ENCODE data around the gene TSHZ2. TPM values are rescaled to one million over a fixed set of nuclear protein-coding genes. Genes with fewer than 3 reads are reported as not detected.

The TSHZ2 gene
- total RNA-seq, 5 donors from 2014 or later (not counting 1 experiment from before 2014, with no cell fraction given): 20.2 to 42.9 (median 25.8) TPM

DNA sequence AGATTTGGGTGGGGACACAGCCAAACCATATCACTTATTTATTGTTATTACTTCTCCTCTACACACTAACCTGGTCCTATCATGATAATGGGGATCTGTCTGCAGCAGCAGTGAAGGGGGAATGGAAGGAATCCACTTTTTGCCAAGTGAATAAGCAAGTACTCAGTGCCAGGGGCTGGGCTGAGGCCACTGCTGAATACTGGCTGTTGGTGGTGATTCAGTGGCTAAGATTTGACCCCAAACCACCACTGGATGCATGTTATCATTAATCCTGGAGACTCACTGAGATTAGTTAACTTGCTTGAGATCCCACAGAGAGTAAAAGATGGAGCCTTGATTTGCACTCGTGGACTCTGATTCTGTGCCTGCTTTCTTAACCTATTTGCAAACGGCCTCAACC, 127.7 kb downstream of the TSHZ2 start:
- CTCF ChIA-PET: no interaction called here

DNA sequence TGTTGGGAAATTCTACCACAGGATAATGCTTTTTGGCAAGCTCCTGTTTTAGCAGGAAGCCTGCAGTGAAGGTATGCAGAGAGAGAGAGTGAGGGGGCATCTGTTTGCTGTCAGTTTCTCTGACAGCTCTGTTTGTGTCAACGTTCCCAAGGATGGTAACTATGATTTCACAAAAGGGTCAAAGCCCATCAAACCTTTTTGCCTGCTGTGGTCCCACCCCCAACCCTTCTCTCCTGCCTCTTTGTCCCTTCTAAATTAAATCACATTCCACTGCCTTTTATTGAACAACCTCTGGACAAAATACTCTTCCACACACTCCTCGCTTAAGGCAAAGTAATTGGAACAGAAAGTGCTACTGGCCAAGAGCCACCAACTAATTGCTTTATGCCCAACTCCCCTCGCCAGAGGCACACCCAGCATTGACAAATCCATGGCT, 128.3 kb downstream of the TSHZ2 start:
- no peaks in the 10 kb centered on the region for H3K9me3 Mint-ChIP-seq
- peaks cover 19% of the 10 kb centered on the region for H3K36me3 Mint-ChIP-seq
- H3K4me3 Mint-ChIP-seq: no peak overlapping the region
- peaks cover 0 to 8% (median 0%) of the 10 kb centered on the region in 3 donors for H3K4me1 Mint-ChIP-seq
- no peak overlapping the region for H3K4me3 ChIP-seq (ENCODE audit: control insufficient read depth in 1 of 2, extremely low read depth in 1 of 2, low read length in 1 of 2)
- DNase-seq: no peak
- 42% methylated on average over 2 of the region's 3 CpGs for WGBS (ENCODE audit: insufficient coverage)
- no peaks in the 10 kb centered on the region for H3K4me1 ChIP-seq (ENCODE audit: control insufficient read depth in 1 of 2, extremely low read depth in 1 of 2, insufficient read depth in 2 of 2, low read length in 2 of 2)
- POLR2A ChIA-PET: no interaction called here
- no peak overlapping the region for H3K27ac ChIP-seq (ENCODE audit: low read length)
- H3K36me3 ChIP-seq (ENCODE audit: control insufficient read depth in 2 of 2, extremely low read depth in 1 of 2, insufficient read depth in 1 of 2, low read length in 1 of 2): no peaks in the 10 kb centered on the region
- H3K27me3 ChIP-seq (replicated peaks in 1 of 2; ENCODE audit: control insufficient read depth in 2 of 2, extremely low read depth in 1 of 2, insufficient read depth in 2 of 2, low read length in 1 of 2): no peaks in the 10 kb centered on the region
- CTCF ChIA-PET: no interaction called here
- no peak for ATAC-seq (replicated peaks in 1 of 4)
- H3K9me3 ChIP-seq: no peaks in the 10 kb centered on the region
- peaks cover 0 to 4% of the 10 kb centered on the region in 2 donors for H3K27me3 Mint-ChIP-seq
- no peak overlapping the region for H3K27ac Mint-ChIP-seq

More for the DNA sequence above, 127.7 kb downstream of the TSHZ2 start:
- H3K4me1 ChIP-seq (ENCODE audit: control insufficient read depth in 1 of 2, extremely low read depth in 1 of 2, insufficient read depth in 2 of 2, low read length in 2 of 2): no peaks in the 10 kb centered on the region
- POLR2A ChIA-PET: no interaction called here
- no peak overlapping the region for H3K27ac ChIP-seq (ENCODE audit: low read length)
- H3K36me3 ChIP-seq (ENCODE audit: control insufficient read depth in 2 of 2, extremely low read depth in 1 of 2, insufficient read depth in 1 of 2, low read length in 1 of 2): no peaks in the 10 kb centered on the region
- DNase-seq (no peak), ATAC-seq (replicated peaks in 1 of 4) (no peak)
- Mint-ChIP-seq H3K4me3 (no peak overlapping the region), H3K36me3 (peaks cover 20% of the 10 kb centered on the region), H3K27me3 (peaks cover 0 to 4% of the 10 kb centered on the region in 2 donors), H3K4me1 (peaks cover 0 to 8% (median 0%) of the 10 kb centered on the region in 3 donors), H3K27ac (no peak overlapping the region), H3K9me3 (no peaks in the 10 kb centered on the region)
- no peaks in the 10 kb centered on the region for H3K27me3 ChIP-seq (replicated peaks in 1 of 2; ENCODE audit: control insufficient read depth in 2 of 2, extremely low read depth in 1 of 2, insufficient read depth in 2 of 2, low read length in 1 of 2)
- 100% methylated on average over 1 of the region's 2 CpGs for WGBS (ENCODE audit: insufficient coverage)
- H3K9me3 ChIP-seq: no peaks in the 10 kb centered on the region
- H3K4me3 ChIP-seq (ENCODE audit: control insufficient read depth in 1 of 2, extremely low read depth in 1 of 2, low read length in 1 of 2): no peak overlapping the region

DNA sequence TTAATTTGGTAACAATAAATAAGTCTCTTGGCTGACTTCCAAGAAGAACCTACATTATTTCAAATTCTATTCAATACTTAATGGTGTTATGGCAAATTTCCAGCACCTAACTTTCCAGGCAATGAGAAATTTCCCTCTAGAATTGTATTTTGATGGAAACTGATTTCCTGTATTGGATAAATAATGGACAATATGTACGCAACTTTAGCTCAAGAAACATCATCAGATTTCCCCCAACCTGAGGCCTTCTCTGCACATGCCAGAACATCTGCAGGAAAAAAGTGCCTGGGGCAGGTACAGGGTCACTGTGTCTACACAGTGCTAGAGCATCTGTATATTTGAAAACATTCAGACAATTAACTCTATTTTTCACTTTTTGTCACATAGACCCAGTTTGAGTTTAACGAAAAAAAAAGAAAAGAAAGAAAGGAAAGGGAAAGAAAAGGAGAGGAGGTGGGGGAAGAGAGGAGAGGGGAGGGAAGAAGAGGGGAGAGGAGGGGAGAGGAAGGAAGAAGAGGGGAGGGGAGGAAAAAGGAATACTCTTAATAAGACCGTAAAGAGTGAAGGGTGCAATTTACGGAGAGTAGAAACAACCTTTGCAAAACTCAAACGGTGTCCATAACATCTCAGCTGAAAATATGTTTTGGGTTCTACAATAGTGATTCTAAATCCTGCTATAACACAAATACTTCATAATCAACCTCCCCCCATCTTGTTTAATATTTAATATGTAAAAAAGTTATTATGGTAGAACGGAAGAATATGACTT, 130.0 kb downstream of the TSHZ2 start:
- Histone ChIP-seq H3K27ac (ENCODE audit: low read length) (no peak overlapping the region), H3K36me3 (ENCODE audit: control insufficient read depth in 2 of 2, extremely low read depth in 1 of 2, insufficient read depth in 1 of 2, low read length in 1 of 2) (no peaks in the 10 kb centered on the region), H3K9me3 (no peaks in the 10 kb centered on the region), H3K27me3 (replicated peaks in 1 of 2; ENCODE audit: control insufficient read depth in 2 of 2, extremely low read depth in 1 of 2, insufficient read depth in 2 of 2, low read length in 1 of 2) (no peaks in the 10 kb centered on the region), H3K4me1 (ENCODE audit: control insufficient read depth in 1 of 2, extremely low read depth in 1 of 2, insufficient read depth in 2 of 2, low read length in 2 of 2) (no peaks in the 10 kb centered on the region), H3K4me3 (ENCODE audit: control insufficient read depth in 1 of 2, extremely low read depth in 1 of 2, low read length in 1 of 2) (no peak overlapping the region)
- Mint-ChIP-seq H3K4me1 (peaks cover 0 to 8% (median 0%) of the 10 kb centered on the region in 3 donors), H3K9me3 (no peaks in the 10 kb centered on the region), H3K27me3 (peaks cover 0 to 4% of the 10 kb centered on the region in 2 donors), H3K4me3 (no peak overlapping the region), H3K27ac (no peak overlapping the region), H3K36me3 (peaks cover 21% of the 10 kb centered on the region)
- DNase-seq: no peak
- WGBS (ENCODE audit: insufficient coverage): no CpG with 5 or more reads among the region's 6 CpGs
- CTCF ChIA-PET: no interaction called here
- POLR2A ChIA-PET: no interaction called here
- ATAC-seq (replicated peaks in 1 of 4): no peak

DNA sequence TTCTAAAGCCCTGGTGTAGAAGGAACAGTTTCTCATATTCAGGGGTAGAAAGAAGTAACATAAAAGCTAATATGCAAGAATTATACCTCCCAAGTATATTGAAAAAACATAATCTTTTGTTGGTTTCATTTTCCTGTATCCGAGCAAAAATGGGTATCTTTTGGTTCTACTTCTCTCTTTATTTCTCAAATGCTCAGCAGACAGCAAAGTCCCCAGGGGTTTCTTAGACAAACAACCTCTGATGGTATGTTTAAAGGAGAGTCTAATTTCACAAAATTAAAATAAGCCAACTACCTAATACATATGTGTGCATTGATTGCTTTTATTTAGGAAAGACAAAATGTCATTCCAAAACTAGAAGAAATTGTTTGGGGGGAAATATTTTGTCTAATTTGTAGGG, 131.0 kb downstream of the TSHZ2 start:
- H3K36me3 Mint-ChIP-seq: peaks cover 25% of the 10 kb centered on the region
- CTCF ChIA-PET: no interaction called here
- H3K27ac Mint-ChIP-seq: no peak overlapping the region

DNA sequence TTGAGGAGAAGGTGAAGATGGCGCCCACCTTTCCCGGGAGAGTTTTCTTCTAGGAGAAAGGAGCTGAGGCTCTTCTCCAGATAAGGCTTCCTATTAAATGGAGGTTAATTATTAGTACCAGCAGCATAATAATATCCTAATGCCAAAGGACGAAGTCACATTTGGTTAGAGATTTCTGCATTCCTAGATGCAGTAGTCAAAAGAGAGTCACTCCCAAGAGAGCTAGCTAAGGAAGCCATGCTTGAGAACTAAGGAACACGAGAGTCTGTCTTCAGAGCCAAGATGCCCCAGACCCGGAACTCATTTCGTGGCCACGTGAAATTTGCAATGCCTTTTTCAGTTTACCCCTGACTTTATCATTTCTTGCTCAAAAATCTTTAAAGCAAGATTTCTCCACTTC, 132.7 kb downstream of the TSHZ2 start:
- Mint-ChIP-seq H3K4me3 (no peak overlapping the region), H3K36me3 (peaks cover 19% of the 10 kb centered on the region), H3K27me3 (peaks cover 0 to 4% of the 10 kb centered on the region in 2 donors), H3K27ac (no peak overlapping the region), H3K9me3 (no peaks in the 10 kb centered on the region), H3K4me1 (peaks cover 0 to 8% (median 0%) of the 10 kb centered on the region in 3 donors)
- CTCF ChIA-PET: no interaction called here
- H3K27me3 ChIP-seq (replicated peaks in 1 of 2; ENCODE audit: control insufficient read depth in 2 of 2, extremely low read depth in 1 of 2, insufficient read depth in 2 of 2, low read length in 1 of 2): no peaks in the 10 kb centered on the region
- POLR2A ChIA-PET: no interaction called here
- no peak for DNase-seq
- H3K4me1 ChIP-seq (ENCODE audit: control insufficient read depth in 1 of 2, extremely low read depth in 1 of 2, insufficient read depth in 2 of 2, low read length in 2 of 2): no peaks in the 10 kb centered on the region
- 92% methylated on average over 5 of the region's 7 CpGs for WGBS (ENCODE audit: insufficient coverage)
- H3K9me3 ChIP-seq: no peaks in the 10 kb centered on the region
- H3K27ac ChIP-seq (ENCODE audit: low read length): no peak overlapping the region
- H3K4me3 ChIP-seq (ENCODE audit: control insufficient read depth in 1 of 2, extremely low read depth in 1 of 2, low read length in 1 of 2): no peak overlapping the region
- H3K36me3 ChIP-seq (ENCODE audit: control insufficient read depth in 2 of 2, extremely low read depth in 1 of 2, insufficient read depth in 1 of 2, low read length in 1 of 2): no peaks in the 10 kb centered on the region
- no peak for ATAC-seq (replicated peaks in 1 of 4)

More for the DNA sequence above, 131.0 kb downstream of the TSHZ2 start:
- H3K27ac ChIP-seq (ENCODE audit: low read length): no peak overlapping the region
- H3K4me1 ChIP-seq (ENCODE audit: control insufficient read depth in 1 of 2, extremely low read depth in 1 of 2, insufficient read depth in 2 of 2, low read length in 2 of 2): no peaks in the 10 kb centered on the region
- H3K27me3 ChIP-seq (replicated peaks in 1 of 2; ENCODE audit: control insufficient read depth in 2 of 2, extremely low read depth in 1 of 2, insufficient read depth in 2 of 2, low read length in 1 of 2): no peaks in the 10 kb centered on the region
- Mint-ChIP-seq H3K4me1 (peaks cover 0 to 9% (median 0%) of the 10 kb centered on the region in 3 donors), H3K4me3 (no peak overlapping the region), H3K27me3 (peaks cover 0 to 4% of the 10 kb centered on the region in 2 donors), H3K9me3 (no peaks in the 10 kb centered on the region)
- DNase-seq (no peak), ATAC-seq (replicated peaks in 1 of 4) (no peak)
- H3K36me3 ChIP-seq (ENCODE audit: control insufficient read depth in 2 of 2, extremely low read depth in 1 of 2, insufficient read depth in 1 of 2, low read length in 1 of 2): no peaks in the 10 kb centered on the region
- POLR2A ChIA-PET: no interaction called here
- H3K9me3 ChIP-seq: no peaks in the 10 kb centered on the region
- H3K4me3 ChIP-seq (ENCODE audit: control insufficient read depth in 1 of 2, extremely low read depth in 1 of 2, low read length in 1 of 2): no peak overlapping the region
- no CpG with 5 or more reads among the region's 1 CpG for WGBS (ENCODE audit: insufficient coverage)

DNA sequence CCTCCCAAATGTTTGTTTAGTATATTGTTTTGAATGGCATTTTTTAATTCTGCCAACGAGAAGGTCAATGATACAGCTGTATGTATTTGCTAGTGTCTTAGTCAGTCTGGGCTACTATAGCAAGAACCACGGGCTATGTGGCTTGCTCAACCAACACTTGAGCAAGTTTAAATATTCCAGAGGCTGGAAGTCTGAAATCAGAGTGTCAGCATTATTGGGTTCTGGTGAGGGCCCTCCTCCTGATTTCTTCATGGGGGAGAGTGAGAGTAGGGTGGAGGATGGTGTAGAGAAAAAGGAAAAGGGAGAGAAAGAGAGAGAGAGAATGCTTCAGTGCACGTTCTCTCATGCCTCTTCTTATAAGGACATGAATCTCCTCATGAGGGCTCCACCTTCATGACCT, 144.6 kb downstream of the TSHZ2 start:
- Mint-ChIP-seq H3K27ac (no peak overlapping the region), H3K4me3 (no peak overlapping the region), H3K4me1 (peaks cover 0 to 16% (median 5%) of the 10 kb centered on the region in 3 donors), H3K27me3 (peaks cover 2 to 13% of the 10 kb centered on the region in 2 donors), H3K9me3 (no peaks in the 10 kb centered on the region), H3K36me3 (no peaks in the 10 kb centered on the region)
- no peak for DNase-seq
- Histone ChIP-seq H3K36me3 (ENCODE audit: control insufficient read depth in 2 of 2, extremely low read depth in 1 of 2, insufficient read depth in 1 of 2, low read length in 1 of 2) (no peaks in the 10 kb centered on the region), H3K4me1 (ENCODE audit: control insufficient read depth in 1 of 2, extremely low read depth in 1 of 2, insufficient read depth in 2 of 2, low read length in 2 of 2) (no peaks in the 10 kb centered on the region), H3K27ac (ENCODE audit: low read length) (no peak overlapping the region), H3K27me3 (replicated peaks in 1 of 2; ENCODE audit: control insufficient read depth in 2 of 2, extremely low read depth in 1 of 2, insufficient read depth in 2 of 2, low read length in 1 of 2) (peaks cover 0 to 4% of the 10 kb centered on the region in 2 experiments), H3K9me3 (no peaks in the 10 kb centered on the region), H3K4me3 (ENCODE audit: control insufficient read depth in 1 of 2, extremely low read depth in 1 of 2, low read length in 1 of 2) (no peak overlapping the region)
- ATAC-seq (replicated peaks in 1 of 4): no peak
- POLR2A ChIA-PET: no interaction called here
- CTCF ChIA-PET: no interaction called here
- 68% methylated on average over 2 of the region's 3 CpGs for WGBS (ENCODE audit: insufficient coverage)

Data from T-cell (primary cell).